ENCODE data around the gene FCGBP.
"Not testable (repeated sequence)": the region's sequence is repeated elsewhere in the genome, so short reads cannot be mapped to it uniquely, and the experiment has no call there.

Gene FCGBP

GRCh38 chr19:39892506-39892902 is 41.9 kb downstream of the FCGBP start:
- not testable (repeated sequence) for DNase-seq (ENCODE audit: low read depth in 1 of 2, low spot score in 1 of 2)

- DNase-seq (ENCODE audit: low read depth in 1 of 2, low spot score in 1 of 2) = not testable (repeated sequence)
Observed at GRCh38 chr19:39891660-39892505, 42.6 kb downstream of the FCGBP start.

- DNase-seq (ENCODE audit: low read depth in 1 of 2, low spot score in 1 of 2) = no peak
Observed at GRCh38 chr19:39890755-39891551, 43.5 kb downstream of the FCGBP start.

- DNase-seq (ENCODE audit: low read depth in 1 of 2, low spot score in 1 of 2) = not testable (repeated sequence)
Observed at GRCh38 chr19:39889872-39890754, 44.3 kb downstream of the FCGBP start.

GRCh38 chr19:39887456-39887951 is 46.9 kb downstream of the FCGBP start:
- DNase-seq (ENCODE audit: low read depth in 1 of 2, low spot score in 1 of 2) = not testable (repeated sequence)

- DNase-seq (ENCODE audit: low read depth in 1 of 2, low spot score in 1 of 2) = not testable (repeated sequence)
Observed at GRCh38 chr19:39885821-39886554, 48.4 kb downstream of the FCGBP start.

- not testable (repeated sequence) for DNase-seq (ENCODE audit: low read depth in 1 of 2, low spot score in 1 of 2)
Observed at GRCh38 chr19:39884721-39885120, 49.7 kb downstream of the FCGBP start.
